GM12873 (cell line): Measurements from ENCODE around the gene F8.

Experiments used
- TF ChIP-seq, protein P1 (sequence below): IDR thresholded peaks from 2 replicates; pipeline ENCODE4 v1.5.1; 2012; ENCODE audit warnings: low read depth, mild to moderate bottlenecking, moderate library complexity, low read length, control low read depth; ENCODE audit not compliant: insufficient read depth; ENCODE audit errors: missing control alignments

The F8 gene

DNA sequence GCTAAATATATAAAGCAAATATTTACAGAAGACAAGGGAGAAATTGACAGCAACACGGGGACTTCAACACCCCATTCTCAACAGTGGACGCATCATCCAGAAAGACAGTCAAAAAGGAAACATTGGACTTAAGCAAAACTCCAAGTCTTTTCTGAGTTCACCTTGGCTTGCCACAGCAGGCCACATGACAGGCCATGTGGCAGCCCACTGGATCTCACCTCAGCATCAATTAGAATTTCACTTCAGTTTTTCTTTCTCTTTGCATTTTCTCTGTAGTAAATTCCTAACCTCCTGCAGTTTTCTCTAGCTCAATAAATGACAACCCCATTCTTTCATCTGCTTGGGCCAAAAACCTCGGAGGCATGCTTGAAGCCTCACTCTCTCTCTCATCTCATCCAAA is 200.5 kb downstream of the F8 start:
- TF ChIP-seq, protein P1, sequence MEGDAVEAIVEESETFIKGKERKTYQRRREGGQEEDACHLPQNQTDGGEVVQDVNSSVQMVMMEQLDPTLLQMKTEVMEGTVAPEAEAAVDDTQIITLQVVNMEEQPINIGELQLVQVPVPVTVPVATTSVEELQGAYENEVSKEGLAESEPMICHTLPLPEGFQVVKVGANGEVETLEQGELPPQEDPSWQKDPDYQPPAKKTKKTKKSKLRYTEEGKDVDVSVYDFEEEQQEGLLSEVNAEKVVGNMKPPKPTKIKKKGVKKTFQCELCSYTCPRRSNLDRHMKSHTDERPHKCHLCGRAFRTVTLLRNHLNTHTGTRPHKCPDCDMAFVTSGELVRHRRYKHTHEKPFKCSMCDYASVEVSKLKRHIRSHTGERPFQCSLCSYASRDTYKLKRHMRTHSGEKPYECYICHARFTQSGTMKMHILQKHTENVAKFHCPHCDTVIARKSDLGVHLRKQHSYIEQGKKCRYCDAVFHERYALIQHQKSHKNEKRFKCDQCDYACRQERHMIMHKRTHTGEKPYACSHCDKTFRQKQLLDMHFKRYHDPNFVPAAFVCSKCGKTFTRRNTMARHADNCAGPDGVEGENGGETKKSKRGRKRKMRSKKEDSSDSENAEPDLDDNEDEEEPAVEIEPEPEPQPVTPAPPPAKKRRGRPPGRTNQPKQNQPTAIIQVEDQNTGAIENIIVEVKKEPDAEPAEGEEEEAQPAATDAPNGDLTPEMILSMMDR, result no peak

DNA sequence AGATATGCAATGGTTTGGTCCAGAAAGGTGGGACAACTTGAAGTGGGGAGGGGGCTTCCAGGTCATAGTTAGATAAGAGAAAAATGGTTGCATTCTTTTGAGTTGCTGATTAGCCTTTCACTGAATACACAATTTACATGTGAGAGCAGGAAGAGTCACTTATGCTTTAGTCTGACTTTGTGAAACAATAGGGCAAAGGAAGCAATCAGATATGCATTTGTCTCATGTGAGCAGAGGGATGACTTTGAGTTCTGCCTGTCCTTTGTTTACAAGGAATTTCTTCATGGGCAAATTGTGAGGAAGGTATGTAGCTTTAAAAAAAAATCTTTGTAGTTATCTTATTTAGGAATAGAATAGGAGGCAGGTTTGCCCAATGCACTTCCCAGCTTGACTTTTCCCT is 201.0 kb downstream of the F8 start:
- TF ChIP-seq, protein P1, result no peak

DNA sequence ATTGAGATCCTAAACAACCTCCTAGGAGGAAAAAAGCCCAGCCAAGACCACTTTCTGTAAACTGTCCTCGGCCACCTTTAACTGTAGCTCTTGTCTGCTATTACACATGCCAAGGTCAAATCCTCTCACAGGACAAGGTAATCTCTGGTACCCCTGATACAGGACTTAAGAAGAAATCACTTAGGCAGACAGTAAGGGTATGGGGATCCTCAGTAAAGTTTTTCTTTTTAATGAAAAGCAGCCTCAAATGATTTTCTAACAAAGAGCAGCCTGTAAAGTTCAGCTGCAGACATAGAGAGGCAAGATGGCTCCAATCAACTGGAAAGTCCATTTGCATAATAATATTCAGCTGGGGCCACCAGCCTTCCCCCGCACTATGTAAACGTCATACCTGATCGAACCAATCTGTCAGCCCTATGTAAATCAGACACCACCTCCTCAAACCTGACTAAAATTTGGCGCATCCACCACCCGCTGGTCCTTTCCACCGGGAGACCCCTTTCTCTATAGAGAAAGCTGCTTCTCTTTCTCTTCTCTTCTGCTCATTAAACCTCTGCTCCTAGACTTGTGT is 202.7 kb downstream of the F8 start:
- TF ChIP-seq, protein P1, result no peak

DNA sequence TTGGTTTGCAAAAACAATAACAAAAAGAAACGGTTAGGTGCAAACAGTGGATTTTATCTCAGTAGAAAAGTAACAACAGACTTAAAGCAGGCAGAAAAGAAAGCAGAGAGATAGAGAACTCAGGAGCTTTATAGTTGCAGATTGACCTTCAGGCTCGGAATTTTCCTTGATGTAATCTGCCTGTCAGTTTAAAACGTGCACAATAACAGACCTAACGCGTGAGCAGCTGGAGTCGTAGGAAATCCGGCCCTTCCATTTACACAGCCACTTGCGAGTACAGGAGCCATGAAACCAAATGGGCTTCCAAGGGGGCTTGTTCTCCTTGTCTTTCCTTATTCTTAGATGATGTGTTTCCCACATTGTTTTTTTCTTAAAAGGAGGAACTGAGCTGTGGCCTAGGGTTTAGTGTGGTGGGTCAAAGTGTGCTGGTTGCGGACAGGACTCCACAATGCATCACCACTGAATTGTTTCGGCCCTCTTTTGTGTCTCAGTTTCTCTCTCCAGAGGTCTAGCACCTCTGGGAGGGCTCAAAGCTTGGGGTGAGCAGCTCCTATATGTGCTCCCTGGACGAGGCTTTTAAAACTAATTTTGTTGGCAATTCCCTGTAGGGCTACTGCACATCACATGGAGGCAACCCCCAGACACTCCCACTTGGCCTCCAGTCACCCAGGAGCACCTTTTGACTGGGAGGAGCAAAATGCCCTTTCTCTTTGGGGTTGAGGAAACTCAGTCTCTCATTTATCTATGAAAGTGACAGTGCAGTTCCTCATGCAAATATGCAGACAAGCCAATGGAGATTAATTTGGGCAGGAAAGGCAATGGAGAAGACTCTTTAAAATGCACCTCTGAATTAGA is 203.4 kb downstream of the F8 start:
- TF ChIP-seq, protein P1, result no peak

DNA sequence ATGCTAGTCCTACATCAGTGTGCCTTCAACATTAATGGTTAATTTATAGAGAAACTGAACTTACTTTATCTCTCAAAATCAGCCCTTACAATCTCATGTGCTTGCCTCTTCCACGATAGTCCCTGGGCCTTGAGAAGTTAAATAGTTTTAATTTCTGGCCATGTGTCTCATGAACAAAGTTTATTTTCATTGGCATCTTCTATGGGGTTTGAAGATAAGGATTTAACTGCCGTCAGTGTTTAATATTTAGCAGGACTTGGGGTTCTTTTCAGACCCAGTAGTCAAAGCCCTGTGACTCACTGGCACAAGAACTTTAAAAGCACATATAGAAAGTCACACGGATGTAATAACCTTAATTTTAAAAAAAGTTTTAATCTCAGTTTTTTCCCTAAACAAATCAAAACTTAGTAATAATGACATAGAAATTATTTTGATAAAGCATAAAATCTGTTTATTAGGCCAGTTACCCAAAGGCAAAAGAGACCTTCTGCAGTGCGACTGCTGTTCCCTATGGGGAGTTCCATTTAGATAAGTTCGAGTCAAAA is 207.2 kb downstream of the F8 start:
- TF ChIP-seq, protein P1, result no peak

DNA sequence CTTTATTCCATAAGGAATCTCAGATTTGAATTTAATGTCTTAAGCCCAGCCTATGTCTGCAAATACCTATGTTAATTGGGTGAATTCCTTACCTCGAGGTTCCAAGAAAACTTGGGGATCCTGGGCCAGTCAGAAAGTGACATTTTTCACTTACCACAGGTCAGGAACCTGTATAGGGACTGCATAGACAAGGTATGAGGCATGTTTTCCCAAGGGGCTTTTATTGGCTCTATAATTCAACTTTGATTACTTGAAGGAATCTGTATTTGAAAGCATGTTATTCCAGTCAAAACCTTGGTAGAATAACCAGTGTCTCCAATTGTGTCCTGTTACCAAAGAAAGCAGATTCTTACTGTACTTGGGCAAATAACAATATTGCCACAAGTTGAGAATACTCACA is 208.7 kb downstream of the F8 start:
- TF ChIP-seq, protein P1, result no peak

DNA sequence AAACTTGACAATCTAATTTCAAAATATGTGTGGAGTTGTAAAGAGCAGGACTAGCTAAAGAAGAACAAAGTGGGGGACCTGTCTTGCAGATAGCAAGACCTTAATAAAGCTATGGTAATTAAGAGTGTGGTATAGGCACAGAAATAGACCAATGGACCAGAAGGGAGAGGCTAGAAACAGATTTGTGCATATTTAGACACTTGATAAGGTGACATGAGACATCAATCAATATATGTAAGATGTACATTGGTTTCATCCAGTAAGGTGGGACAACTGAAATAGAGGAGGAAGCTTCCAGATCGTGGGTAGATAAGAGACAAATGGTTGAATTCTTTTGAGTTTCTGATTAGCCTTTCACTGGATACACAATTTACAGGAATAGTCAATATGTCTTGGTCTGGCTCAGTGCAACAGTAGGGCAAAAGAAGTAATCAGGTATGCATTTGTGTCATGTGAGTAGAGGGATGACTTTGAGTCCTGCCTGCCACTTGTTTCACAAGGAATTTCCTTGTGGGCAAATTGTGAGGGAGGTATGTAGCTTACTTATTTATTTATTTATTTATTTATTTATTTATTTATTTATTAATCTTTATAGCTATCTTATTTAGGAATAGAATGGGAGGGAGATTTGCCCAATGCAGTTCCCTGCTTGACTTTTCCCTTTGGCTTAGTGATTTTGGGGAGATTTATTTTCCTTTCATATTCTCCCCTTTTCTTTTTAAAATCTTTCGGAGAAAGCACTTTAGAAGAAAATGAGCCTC is 210.0 kb downstream of the F8 start:
- TF ChIP-seq, protein P1, result no peak
